Measurements from ENCODE around the gene ZBTB46.

GRCh38 chr20:63733579-63734081 is 97.4 kb downstream of the ZBTB46 start:
- TF ChIP-seq EZH2phosphoT487 (IDR thresholded peaks at IDR 0.05; ENCODE audit: low read depth, severe bottlenecking, unreplicated experiment) (no peak), CTCF (IDR thresholded peaks at IDR 0.05; ENCODE audit: poor library complexity) (no peak)

Measured in hepatocyte (in vitro differentiated cells).